SK-N-SH treated with all-trans-retinoic acid at 6 μM for 48 hours (cell line): ENCODE data around the gene FGF19.

Experiments
- OSR1 ChIP-seq: fragments of 250-450 bp; sonication (Bioruptor Pico); IDR thresholded peaks from 2 replicates; pipeline ENCODE4 v1.8.0; 2022; ENCODE audit warnings: moderate library complexity, mild to moderate bottlenecking, inconsistent platforms
- PPARA ChIP-seq: fragments of 250-450 bp; sonication (Bioruptor Pico); IDR thresholded peaks from 2 replicates; pipeline ENCODE4 v1.5.0; 2020; ENCODE audit warnings: mild to moderate bottlenecking, borderline replicate concordance
- RARB ChIP-seq: fragments of 250-450 bp; sonication (Bioruptor Pico); IDR thresholded peaks from 2 replicates; pipeline ENCODE4 v1.8.0; 2021; ENCODE audit warnings: mild to moderate bottlenecking, moderate library complexity
- SNAI2 ChIP-seq: fragments of 250-450 bp; sonication (Bioruptor Pico); IDR thresholded peaks from 2 replicates; pipeline ENCODE4 v1.5.0; 2020; ENCODE audit warnings: mild to moderate bottlenecking, moderate library complexity
- TOX ChIP-seq: fragments of 250-450 bp; sonication (Bioruptor Pico); IDR thresholded peaks from 2 replicates; pipeline ENCODE4 v1.8.0; 2021; ENCODE audit warnings: mild to moderate bottlenecking, moderate library complexity, borderline replicate concordance
- ZFP3 ChIP-seq: fragments of 250-450 bp; sonication (Bioruptor Pico); IDR thresholded peaks from 2 replicates; pipeline ENCODE4 v1.5.0; 2020; ENCODE audit warnings: mild to moderate bottlenecking, moderate library complexity
- ZFP30 ChIP-seq: fragments of 450-650 bp; formaldehyde crosslinking; IDR thresholded peaks from 2 replicates; pipeline ENCODE4 v1.5.0; 2022; ENCODE audit warnings: mild to moderate bottlenecking, moderate library complexity
- ZNF565 ChIP-seq: fragments of 450-650 bp; formaldehyde crosslinking; conservative IDR thresholded peaks from 2 replicates; pipeline ENCODE4 v1.5.0; 2020; ENCODE audit warnings: low read depth, mild to moderate bottlenecking, moderate library complexity
- TF ChIP-seq, protein P1 (sequence below): fragments of 250-450 bp; sonication (Bioruptor Pico); IDR thresholded peaks from 2 replicates; pipeline ENCODE4 v1.8.0; 2020; ENCODE audit warnings: mild to moderate bottlenecking, moderate library complexity, borderline replicate concordance
- TF ChIP-seq, protein P2 (sequence below): fragments of 250-450 bp; sonication (Bioruptor Pico); IDR thresholded peaks from 2 replicates; pipeline ENCODE4 v1.8.0; 2021; ENCODE audit warnings: low read depth, mild to moderate bottlenecking, moderate library complexity, borderline replicate concordance
- TF ChIP-seq, protein P3 (sequence below): fragments of 250-450 bp; sonication (Bioruptor Pico); IDR thresholded peaks from 2 replicates; pipeline ENCODE4 v1.5.1; 2021; ENCODE audit warnings: mild to moderate bottlenecking, moderate library complexity

DNA sequence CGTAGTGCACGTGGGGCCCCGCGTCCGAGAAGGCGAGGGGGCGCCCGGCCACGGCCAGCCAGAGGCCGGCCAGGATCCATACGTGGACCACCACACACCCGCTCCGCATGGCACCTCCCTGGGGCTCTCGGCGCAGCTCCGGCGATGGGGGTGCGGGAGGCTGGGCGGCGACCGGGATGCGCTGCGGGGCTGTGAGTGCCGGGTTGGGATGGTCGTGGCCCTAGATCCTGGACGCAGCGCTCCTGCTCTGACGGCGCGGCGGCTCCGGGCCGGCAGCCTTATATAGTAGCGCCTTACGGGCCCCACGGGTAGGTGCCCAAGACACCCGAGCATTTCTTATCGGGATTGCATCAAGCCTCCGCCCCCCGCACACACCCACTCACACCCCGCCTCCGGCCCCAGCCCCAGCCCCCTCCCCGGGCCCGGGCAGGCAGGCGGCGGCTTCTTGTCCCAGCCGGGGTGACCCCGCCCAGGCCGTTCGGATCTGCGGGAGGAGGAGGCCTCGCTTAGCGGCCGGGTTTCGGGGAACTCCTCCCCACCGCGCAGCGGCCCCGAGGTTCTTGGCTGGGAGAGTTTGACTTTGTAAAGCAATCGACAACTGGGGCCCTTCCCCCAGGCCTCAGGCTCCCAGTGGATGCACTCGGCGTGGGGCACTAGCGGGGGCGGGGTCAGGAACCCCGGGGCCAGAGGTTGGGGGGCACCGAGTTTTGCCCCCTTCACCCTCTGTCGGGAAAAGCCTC is at the start of gene FGF19:
- TF ChIP-seq ZNF565 (CRISPR knock-in tag) (no peak), ZFP3 (CRISPR knock-in tag) (no peak), TOX (CRISPR knock-in tag) (no peak), PPARA (CRISPR knock-in tag) (no peak), RARB (CRISPR knock-in tag) (no peak), ZFP30 (CRISPR knock-in tag) (no peak), OSR1 (CRISPR knock-in tag) (no peak), SNAI2 (CRISPR knock-in tag) (no peak)
- TF ChIP-seq, protein P1, sequence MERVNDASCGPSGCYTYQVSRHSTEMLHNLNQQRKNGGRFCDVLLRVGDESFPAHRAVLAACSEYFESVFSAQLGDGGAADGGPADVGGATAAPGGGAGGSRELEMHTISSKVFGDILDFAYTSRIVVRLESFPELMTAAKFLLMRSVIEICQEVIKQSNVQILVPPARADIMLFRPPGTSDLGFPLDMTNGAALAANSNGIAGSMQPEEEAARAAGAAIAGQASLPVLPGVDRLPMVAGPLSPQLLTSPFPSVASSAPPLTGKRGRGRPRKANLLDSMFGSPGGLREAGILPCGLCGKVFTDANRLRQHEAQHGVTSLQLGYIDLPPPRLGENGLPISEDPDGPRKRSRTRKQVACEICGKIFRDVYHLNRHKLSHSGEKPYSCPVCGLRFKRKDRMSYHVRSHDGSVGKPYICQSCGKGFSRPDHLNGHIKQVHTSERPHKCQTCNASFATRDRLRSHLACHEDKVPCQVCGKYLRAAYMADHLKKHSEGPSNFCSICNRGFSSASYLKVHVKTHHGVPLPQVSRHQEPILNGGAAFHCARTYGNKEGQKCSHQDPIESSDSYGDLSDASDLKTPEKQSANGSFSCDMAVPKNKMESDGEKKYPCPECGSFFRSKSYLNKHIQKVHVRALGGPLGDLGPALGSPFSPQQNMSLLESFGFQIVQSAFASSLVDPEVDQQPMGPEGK (CRISPR knock-in tag), result no peak
- TF ChIP-seq, protein P2, sequence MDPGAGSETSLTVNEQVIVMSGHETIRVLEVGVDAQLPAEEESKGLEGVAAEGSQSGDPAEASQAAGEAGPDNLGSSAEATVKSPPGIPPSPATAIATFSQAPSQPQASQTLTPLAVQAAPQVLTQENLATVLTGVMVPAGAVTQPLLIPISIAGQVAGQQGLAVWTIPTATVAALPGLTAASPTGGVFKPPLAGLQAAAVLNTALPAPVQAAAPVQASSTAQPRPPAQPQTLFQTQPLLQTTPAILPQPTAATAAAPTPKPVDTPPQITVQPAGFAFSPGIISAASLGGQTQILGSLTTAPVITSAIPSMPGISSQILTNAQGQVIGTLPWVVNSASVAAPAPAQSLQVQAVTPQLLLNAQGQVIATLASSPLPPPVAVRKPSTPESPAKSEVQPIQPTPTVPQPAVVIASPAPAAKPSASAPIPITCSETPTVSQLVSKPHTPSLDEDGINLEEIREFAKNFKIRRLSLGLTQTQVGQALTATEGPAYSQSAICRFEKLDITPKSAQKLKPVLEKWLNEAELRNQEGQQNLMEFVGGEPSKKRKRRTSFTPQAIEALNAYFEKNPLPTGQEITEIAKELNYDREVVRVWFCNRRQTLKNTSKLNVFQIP (CRISPR knock-in tag), result no peak
- TF ChIP-seq, protein P3, sequence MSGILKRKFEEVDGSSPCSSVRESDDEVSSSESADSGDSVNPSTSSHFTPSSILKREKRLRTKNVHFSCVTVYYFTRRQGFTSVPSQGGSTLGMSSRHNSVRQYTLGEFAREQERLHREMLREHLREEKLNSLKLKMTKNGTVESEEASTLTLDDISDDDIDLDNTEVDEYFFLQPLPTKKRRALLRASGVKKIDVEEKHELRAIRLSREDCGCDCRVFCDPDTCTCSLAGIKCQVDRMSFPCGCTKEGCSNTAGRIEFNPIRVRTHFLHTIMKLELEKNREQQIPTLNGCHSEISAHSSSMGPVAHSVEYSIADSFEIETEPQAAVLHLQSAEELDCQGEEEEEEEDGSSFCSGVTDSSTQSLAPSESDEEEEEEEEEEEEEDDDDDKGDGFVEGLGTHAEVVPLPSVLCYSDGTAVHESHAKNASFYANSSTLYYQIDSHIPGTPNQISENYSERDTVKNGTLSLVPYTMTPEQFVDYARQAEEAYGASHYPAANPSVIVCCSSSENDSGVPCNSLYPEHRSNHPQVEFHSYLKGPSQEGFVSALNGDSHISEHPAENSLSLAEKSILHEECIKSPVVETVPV (CRISPR knock-in tag), result no peak
